ENCODE data around the gene PGC.
"Not testable (repeated sequence)": the region's sequence is repeated elsewhere in the genome, so short reads cannot be mapped to it uniquely, and the experiment has no call there.

PGC gene

GRCh38 chr6:41777551-41778285 is 30.5 kb upstream of the PGC start:
- in situ Hi-C loops (cut with MboI; ENCODE audit: low sequenced_read_pairs), result no loop called here

DNA sequence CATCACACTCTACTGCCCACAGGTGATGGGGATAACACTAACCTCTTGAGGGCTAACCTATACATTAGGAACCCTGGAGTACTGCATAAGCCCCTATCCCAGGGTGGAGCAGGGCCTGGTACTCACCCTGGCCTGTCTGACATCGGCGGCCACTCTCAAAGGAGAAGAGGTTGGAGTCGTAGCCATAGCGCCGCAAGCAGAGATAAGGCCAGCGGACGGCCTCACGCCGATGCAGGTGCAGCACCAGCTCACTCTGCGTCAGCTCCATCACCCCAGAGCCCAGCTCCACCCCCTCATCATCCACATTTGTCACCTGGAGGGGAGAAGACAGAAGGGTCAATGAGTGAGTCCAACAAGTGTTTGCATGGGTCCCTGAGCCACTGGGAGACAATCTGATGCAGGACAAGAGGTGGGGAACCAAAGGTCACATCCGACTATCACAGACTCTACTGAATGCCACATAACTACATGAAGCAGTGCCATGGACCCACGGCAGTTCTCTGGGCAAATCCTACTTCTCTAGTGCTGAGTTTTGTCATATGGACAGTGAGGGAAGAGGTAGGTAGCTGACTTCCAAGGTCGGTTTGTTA is 28.2 kb upstream of the PGC start:
- in situ Hi-C loops (cut with MboI; ENCODE audit: low sequenced_read_pairs), result no loop called here

- in situ Hi-C loops (cut with MboI; ENCODE audit: low sequenced_read_pairs), result no loop called here
Measured at GRCh38 chr6:41774841-41775240, 27.6 kb upstream of the PGC start.

- in situ Hi-C loops (cut with MboI; ENCODE audit: low sequenced_read_pairs), result no loop called here
Measured at GRCh38 chr6:41771058-41771983, 24.1 kb upstream of the PGC start.

DNA sequence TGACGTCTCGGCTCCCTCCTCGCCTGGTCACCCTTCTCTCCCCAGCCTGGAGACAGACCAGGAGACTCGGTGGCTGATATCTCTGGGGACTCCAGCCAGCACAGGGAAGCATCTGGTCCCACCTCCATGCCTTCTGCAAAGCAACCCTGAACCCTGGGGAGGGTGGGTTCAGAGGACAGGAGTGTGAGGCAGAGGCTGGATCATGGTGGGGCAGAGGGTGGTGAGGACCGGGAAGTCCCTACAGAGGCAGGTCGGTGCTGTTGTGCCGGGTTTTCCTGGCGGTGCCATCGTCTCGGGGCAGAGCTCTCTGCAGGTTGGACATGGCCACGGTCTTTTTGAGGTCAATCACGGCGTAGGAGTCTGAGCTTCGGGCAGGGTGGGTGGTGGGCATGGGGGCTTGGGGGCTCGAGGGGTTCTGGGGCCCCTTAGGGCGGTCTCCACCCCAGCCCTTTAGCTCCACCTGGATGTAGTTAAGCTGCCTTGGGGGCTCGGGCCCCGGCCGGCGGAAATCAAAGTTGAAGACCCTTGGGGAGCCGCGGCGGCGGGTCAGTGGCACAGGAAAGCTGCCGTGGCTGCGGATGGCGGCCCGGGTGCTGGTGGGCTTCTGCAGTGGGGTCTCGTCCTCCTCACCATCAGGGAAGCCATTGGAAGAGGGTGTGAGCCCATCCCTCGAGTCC is 23.3 kb upstream of the PGC start:
- in situ Hi-C loops (cut with MboI; ENCODE audit: low sequenced_read_pairs), result no loop called here

- in situ Hi-C loops (cut with MboI; ENCODE audit: low sequenced_read_pairs), result no loop called here
Measured at GRCh38 chr6:41769376-41769775, 22.2 kb upstream of the PGC start.

DNA sequence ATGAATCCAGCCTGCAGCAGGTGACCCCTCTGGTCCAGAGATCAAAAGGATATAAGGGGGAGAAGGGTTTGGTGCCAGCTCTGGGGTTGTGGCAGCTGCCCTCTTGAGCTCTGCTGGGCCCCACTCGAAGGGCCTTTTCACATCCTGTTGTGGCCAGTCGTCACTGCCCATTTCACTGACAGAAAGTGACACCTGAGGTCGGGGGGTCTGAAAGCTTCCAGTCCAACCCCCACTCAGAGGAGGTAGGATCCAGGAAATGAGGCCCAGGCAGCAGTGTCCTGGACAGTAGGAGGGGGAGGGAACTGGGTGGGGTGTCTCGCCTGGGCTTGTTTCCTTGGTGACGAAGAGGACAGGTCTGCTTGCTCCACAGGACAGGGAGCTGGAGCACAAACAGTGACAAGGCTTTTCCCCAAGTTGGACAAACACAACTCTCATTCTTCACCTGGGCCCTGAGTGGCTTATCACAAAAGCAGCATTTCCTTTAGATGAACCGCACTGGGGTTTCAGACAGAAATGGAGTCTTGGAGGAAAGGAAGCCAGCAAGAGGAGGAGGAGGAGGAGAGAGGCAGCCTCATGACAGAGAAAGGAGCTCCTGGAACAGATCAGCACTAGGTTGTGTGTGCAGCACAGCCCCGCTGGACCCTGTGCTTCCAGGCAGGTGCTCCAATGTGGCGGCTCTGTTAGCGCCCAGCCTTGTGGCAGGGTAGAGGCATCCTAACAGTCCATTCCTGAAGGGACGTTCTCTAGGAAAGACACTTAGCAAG is 21.5 kb upstream of the PGC start:
- in situ Hi-C loops (cut with MboI; ENCODE audit: low sequenced_read_pairs), result no loop called here

GRCh38 chr6:41767112-41767833 is 20.1 kb upstream of the PGC start:
- in situ Hi-C loops (cut with MboI; ENCODE audit: low sequenced_read_pairs), result no loop called here

DNA sequence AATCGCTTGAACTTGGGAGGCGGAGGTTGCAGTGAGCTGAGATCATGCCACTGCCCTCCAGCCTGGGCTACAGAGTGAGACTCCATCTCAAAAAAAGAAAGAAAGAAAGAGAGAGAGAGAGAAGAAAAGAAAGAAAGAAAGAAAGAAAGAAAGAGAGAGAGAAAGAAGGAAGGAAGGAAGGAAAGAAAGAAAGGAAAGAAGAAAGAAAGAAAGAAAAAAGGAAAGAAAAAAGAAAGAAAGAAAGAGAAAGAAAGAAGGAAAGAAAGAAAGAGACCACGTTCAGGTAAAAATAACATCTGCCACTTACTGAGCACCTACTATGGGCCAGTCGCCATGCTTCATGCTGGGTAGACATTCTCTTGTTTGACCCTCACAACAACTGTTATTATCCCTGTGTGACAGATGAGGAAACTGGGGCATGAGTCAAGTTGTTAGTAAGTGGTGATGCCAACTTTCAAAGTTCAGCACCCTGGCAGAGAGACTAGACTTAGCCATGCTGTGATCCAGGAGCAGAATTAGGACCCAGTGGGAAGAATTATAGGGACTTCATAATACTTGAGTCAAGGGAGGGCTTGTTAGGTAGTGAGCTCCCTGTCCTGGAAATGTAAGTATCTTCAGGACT is 19.0 kb upstream of the PGC start:
- in situ Hi-C loops (cut with MboI; ENCODE audit: low sequenced_read_pairs), result not testable (repeated sequence)

DNA sequence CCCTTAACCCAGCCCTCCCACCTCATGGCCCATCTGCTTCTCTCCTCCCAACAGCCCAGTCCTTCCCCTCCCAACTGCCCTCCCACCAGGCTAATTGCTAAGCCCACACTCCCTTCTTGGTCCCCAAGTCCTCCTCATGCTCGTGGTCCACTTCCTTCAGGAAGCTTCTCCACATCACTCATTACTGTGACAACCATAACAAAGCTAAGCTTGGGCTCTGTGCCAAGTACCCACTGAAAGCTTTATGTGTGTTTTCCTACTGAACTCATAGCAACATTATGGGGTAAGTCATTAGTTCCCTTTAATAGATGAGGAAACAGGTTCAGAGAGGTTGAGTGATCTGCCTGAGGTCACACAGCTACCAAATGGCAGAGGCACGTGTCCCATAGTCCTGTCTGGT is 16.3 kb upstream of the PGC start:
- in situ Hi-C loops (cut with MboI; ENCODE audit: low sequenced_read_pairs), result no loop called here

GRCh38 chr6:41759905-41760579 is 12.8 kb upstream of the PGC start:
- in situ Hi-C loops (cut with MboI; ENCODE audit: low sequenced_read_pairs), result no loop called here

- in situ Hi-C loops (cut with MboI; ENCODE audit: low sequenced_read_pairs), result no loop called here
Measured at GRCh38 chr6:41759106-41759904, 12.1 kb upstream of the PGC start.

- in situ Hi-C loops (cut with MboI; ENCODE audit: low sequenced_read_pairs), result no loop called here
Measured at GRCh38 chr6:41758641-41759035, 11.4 kb upstream of the PGC start.

- in situ Hi-C loops (cut with MboI; ENCODE audit: low sequenced_read_pairs), result no loop called here
Measured at GRCh38 chr6:41757931-41758640, 10.9 kb upstream of the PGC start.

GRCh38 chr6:41757271-41757670 is 10.1 kb upstream of the PGC start:
- in situ Hi-C loops (cut with MboI; ENCODE audit: low sequenced_read_pairs), result no loop called here

GRCh38 chr6:41756354-41756753 is 9.2 kb upstream of the PGC start:
- in situ Hi-C loops (cut with MboI; ENCODE audit: low sequenced_read_pairs), result no loop called here

GRCh38 chr6:41755895-41756294 is 8.7 kb upstream of the PGC start:
- in situ Hi-C loops (cut with MboI; ENCODE audit: low sequenced_read_pairs), result no loop called here

All from HL-60/S4 treated with retinoic acid at 250 ng/mL for 4 days and 3 days (cell line).